ENCODE measurements around the gene CCDC83. TPM values are rescaled to one million over a fixed set of nuclear protein-coding genes. Genes with fewer than 3 reads are reported as not detected.
"Not testable (repeated sequence)": the region's sequence is repeated elsewhere in the genome, so short reads cannot be mapped to it uniquely, and the experiment has no call there.

CCDC83 gene
- total RNA-seq, 1 donor from 2014 or later = not detected

DNA sequence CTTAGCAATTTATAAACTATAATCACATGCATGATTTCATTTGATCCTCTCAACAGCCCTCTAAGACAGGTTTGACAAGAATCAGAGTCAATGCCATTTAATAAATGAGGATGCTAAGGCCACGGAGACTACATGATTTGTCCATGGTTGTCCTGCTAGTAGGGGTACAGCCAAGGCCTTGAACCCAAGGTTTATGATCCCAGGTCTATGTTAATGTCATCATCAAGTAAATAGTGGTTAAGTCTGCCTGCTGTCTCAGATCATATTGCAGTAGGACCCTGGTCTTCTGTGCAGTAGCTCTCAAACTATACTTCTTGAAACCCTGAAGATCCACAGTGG lies 26.6 kb upstream of the CCDC83 start:
- DNase-seq (ENCODE audit: missing footprints) (no peak), ATAC-seq (no peak)
- intact Hi-C loops (cut with DNase I) = loop anchor here (5.0 kb wide), 2 partner anchors 136 to 231 kb away; no protein-coding TSS in a partner anchor

GRCh38 chr11:85829172-85829571 lies 26.0 kb upstream of the CCDC83 start:
- DNase-seq (ENCODE audit: missing footprints) = no peak
- ATAC-seq = no peak
- intact Hi-C loops (cut with DNase I) = loop anchor here (5.0 kb wide), 2 partner anchors 137 to 232 kb away; no protein-coding TSS in a partner anchor

DNA sequence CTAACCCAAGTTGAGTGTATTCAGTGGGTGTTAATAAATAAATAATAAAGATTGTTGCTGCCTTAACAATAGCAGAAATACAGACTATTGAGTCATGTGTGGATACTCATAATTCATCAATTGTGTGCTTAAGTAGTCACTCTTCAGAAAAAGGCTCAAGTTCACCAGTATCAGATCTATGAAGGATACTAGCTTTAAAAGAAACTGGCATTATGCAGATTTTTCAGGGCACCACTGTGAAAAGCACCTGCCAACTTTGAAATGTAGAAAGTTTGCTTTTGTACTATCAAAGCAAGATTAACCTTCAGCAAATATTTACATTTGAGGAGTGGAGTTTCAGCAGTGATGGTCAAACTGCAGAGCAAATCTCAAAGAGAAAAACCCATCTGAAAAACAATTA lies 24.1 kb upstream of the CCDC83 start:
- no peak for DNase-seq (ENCODE audit: missing footprints)
- intact Hi-C loops (cut with DNase I) = no loop called here
- no peak for ATAC-seq

GRCh38 chr11:85835263-85835662 lies 19.9 kb upstream of the CCDC83 start:
- DNase-seq (ENCODE audit: missing footprints) (no peak), ATAC-seq (no peak)
- intact Hi-C loops (cut with DNase I) = no loop called here

DNA sequence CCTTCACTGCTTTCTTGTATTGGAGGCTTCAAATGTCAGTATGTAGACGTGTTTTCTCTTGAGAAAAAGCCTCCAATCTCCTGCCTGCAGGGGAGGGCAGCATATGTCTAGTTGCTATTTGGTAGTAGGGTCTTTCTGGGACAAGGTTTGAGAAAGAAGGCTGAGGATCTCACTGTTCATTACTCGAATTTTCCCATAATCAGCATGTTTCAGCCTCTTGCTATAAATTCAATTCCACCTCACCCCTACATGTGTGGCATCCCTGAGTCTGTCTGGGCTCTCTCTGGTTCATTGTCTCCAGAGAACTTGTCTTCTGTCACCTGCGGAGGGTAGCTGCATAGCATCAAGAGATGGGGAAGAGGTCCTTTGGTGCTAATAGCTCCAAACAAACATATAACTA lies 19.5 kb upstream of the CCDC83 start:
- intact Hi-C loops (cut with DNase I) = no loop called here
- DNase-seq (ENCODE audit: missing footprints) = no peak
- ATAC-seq = no peak

DNA sequence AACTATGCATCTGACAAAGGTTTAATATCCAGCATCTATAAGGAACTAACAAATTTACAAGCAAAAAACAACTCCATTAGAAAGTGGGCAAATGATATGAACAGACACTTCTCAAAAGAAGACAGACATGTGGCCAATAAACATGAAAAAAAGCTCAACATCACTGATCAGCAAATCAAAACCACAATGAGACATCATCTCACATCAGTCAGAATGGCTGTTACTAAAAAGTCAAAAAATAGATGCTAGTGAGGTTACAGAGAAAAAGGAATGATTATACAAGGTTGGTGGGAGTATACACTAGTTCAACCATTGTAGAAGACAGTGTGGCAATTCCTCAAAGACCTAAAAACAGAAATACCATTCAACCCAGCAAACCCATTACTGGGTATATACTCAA lies 14.3 kb upstream of the CCDC83 start:
- ATAC-seq; intact Hi-C loops (cut with DNase I): not testable (repeated sequence)

DNA sequence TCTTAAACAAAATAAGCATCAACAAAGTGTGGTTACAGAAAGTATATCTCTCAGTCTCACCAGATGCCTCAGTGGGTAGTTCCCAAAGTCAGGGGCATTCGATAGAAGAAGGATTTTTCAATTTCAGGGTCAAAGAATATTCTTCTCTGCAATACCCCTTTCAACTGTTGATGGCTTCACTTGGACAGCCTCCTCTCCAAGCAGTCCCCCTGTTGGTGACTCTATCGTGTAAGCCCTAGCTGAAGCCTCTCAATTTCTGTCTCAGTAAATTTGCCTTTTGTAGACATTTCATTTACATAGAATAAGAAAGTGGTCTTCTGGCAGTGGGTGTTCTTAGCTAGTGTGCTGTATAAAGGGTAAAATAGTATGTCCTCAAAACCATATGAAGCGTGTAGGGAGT lies 11.3 kb upstream of the CCDC83 start:
- intact Hi-C loops (cut with DNase I) = no loop called here
- DNase-seq (ENCODE audit: missing footprints) (no peak), ATAC-seq (no peak)

More for the DNA sequence above, 14.3 kb upstream of the CCDC83 start:
- not testable (repeated sequence) for DNase-seq (ENCODE audit: missing footprints)

- ATAC-seq (no peak), DNase-seq (ENCODE audit: missing footprints) (no peak)
- intact Hi-C loops (cut with DNase I) = no loop called here
Measured at GRCh38 chr11:85844439-85845123, 10.6 kb upstream of the CCDC83 start.

GRCh38 chr11:85845124-85845631 lies 10.0 kb upstream of the CCDC83 start:
- ATAC-seq (no peak), DNase-seq (ENCODE audit: missing footprints) (no peak)
- intact Hi-C loops (cut with DNase I) = no loop called here

- DNase-seq (ENCODE audit: missing footprints) (no peak), ATAC-seq (no peak)
- intact Hi-C loops (cut with DNase I) = no loop called here
Measured at GRCh38 chr11:85847436-85847835, 7.7 kb upstream of the CCDC83 start.

DNA sequence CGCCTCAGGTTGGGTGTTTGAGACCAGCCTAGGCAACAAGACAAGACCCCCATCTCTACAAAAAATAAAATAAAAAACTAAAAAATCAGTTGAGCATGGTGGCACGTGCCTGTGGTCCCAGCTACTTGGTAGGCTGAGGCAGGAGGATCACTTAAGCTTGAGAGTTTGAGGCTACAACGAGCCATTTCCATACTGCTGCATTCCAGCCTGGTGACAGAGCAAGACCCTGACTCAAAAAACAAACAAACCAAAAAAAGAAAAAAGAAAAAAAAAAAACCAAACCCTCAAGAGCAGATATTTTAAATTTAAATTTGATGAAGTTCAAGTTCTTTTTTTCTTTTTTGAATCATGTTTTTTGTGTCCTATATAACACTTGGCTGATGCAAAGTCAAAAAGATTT lies 7.2 kb upstream of the CCDC83 start:
- ATAC-seq = no peak
- DNase-seq (ENCODE audit: missing footprints) = no peak
- intact Hi-C loops (cut with DNase I) = no loop called here

DNA sequence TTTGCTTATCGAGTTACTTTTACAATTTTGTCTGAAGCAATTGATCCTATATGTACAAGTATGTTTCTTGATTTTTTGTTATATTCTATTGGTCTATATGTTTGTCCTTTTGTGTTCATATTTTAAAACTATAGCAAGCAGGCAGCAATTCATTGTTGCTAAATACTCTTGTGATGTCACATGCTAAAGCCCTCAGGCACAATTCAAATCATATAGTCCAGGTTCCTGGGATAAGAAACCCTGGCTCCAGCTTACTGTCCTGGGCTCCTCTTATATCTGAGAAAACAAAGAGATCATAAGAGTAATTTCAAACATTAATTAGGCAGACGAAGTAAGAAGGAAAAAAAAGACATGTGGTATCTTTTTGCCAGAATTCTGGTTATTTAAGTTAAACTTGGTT lies 6.6 kb upstream of the CCDC83 start:
- ATAC-seq (no peak), DNase-seq (ENCODE audit: missing footprints) (no peak)
- intact Hi-C loops (cut with DNase I) = no loop called here

DNA sequence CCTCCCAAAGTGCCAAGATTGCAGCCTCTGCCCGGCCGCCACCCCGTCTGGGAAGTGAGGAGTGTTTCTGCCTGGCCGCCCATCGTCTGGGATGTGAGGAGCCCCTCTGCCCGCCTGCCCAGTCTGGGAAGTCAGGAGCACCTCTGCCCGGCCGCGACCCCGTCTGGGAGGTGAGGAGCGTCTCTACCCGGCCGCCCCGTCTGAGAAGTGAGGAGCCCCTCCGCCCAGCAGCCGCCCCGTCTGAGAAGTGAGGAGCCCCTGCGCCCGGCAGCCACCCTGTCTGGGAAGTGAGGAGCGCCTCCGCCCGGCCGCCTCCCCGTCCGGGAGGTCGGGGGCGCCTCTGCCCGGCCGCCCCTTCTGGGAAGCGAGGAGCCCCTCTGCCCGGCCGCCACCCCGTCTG lies 2.4 kb upstream of the CCDC83 start:
- ATAC-seq; DNase-seq (ENCODE audit: missing footprints): not testable (repeated sequence)
- intact Hi-C loops (cut with DNase I) = loop anchor here (10.0 kb wide), 2 partner anchors 202 to 962 kb away; no protein-coding TSS in a partner anchor

DNA sequence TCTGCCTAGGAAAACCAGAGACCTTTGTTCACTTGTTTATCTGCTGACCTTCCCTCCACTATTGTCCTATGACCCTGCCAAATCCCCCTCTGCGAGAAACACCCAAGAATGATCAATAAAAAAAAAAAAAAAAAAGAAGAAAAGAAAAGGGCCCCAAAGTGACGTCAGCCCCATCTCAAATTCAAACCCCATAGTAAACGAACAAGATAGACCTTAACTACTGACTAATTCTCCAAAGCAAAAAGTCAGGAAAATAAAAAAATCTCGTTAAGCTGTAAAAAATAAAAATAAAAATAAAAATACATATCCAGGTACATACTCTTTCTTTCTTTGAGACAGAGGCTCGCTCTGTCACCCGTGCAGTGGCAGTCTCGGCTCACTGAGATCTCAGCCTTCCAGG lies 1.6 kb upstream of the CCDC83 start:
- intact Hi-C loops (cut with DNase I) = loop anchor here (10.0 kb wide), 2 partner anchors 201 to 961 kb away; no protein-coding TSS in a partner anchor
- not testable (repeated sequence) for DNase-seq (ENCODE audit: missing footprints); ATAC-seq

DNA sequence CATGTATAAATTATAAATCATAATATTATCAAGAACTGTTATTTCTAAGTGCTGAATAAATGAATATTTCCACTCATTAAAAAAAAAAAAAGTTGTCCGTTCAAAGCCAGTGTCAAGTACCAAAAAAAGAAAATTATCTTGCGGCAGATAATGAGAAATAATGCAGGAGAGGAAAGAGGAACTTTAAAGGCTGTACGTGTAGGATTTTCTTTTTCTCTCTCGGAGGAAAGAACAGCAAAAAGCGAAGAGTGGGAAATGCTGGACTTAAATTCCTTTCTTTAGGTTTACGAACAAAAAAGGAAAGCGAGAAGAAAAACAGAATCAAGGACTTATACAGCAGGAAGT lies 999 bp upstream of the CCDC83 start:
- intact Hi-C loops (cut with DNase I) = loop anchor here (2.0 to 10.0 kb wide), 3 partner anchors 201 to 961 kb away; no protein-coding TSS in a partner anchor
- DNase-seq (ENCODE audit: missing footprints) (no peak), ATAC-seq (no peak)

DNA sequence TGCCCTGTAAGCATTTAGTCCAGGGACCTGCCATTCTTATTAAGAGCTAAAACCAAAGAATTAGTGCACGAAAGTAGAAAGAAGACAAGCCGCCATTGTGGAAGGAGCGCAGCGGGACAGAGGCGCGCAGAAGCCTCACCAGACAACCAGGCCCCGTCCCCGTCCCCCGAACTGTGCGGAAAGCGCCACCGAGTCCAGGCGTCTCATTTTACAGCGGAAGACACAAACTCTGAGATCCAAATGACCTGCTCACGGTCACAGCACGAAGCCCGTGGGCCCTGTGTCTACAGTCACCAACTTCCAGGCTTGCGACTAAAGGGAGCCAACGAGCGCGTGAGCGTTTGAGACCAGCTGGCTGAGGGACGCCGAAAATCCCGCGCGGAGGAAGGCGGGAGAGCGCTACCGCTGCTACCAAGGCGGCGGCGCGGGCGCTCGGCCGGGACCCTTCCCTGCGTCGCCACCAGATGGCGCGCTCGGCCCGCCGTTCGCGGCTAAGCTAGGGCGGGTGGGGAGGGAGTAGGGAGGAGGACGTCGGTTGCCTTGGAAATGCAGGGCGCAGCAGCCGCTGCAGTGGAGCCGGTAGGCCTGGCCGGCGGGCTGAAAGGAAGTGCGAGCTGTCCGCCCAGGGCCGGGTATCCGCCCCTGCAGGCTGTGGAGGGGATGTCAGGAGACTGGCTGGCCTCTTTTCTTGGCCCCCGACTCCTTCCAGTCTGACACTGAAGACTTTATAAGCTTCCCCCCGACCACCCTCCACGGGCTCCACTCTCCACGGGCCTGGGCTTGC lies 434 bp upstream of the CCDC83 start:
- ATAC-seq = peak; percentile 98
- DNase-seq (ENCODE audit: missing footprints) = peak; percentile 97
- intact Hi-C loops (cut with DNase I) = loop anchor here (2.0 to 10.0 kb wide), 4 partner anchors 200 to 960 kb away; no protein-coding TSS in a partner anchor

DNA sequence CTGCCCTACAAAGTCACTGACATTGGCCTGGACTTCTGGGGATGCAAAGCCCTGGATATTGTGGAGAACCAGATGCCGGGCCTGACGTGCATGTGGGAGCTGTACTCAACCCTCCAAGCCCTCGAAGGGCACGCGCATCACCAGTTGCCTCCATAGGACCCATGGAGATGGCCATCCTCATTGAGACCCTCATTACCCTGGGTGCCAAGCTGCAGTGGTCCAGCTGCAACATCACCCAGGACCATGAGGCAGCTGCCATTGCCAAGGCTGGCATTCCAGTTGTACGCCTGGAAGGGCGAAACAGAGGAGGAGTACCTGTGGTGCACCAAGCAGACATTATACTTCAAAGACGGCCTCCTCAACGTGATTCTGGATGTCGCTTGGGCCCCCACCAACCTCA lies 1.9 kb downstream of the CCDC83 start:
- no peak for ATAC-seq
- no peak for DNase-seq (ENCODE audit: missing footprints)
- intact Hi-C loops (cut with DNase I) = loop anchor here (5.0 to 10.0 kb wide), 3 partner anchors 198 to 958 kb away; no protein-coding TSS in a partner anchor

GRCh38 chr11:85859541-85859940 lies 4.4 kb downstream of the CCDC83 start:
- intact Hi-C loops (cut with DNase I) = loop anchor here (5.0 to 10.0 kb wide), 3 partner anchors 195 to 955 kb away; no protein-coding TSS in a partner anchor
- not testable (repeated sequence) for DNase-seq (ENCODE audit: missing footprints); ATAC-seq

DNA sequence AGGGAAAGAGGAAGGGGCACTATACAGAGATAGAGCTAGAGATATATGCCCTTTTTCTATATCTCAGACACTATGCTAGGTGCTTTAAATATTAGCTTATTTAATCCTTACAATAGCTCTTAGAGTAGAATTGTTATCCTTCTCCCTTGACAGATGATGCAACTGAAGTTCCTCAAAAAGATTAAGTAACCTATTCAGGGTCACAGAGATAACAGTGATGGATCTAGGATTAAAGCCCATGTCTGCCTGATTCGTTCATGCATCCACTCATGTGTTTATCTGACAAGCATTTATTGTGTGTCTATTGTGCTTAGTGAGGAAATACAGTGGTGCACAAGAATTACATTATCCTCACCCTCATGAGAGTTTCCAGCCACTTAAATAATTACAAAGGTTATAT lies 8.7 kb downstream of the CCDC83 start:
- no peak for DNase-seq (ENCODE audit: missing footprints)
- intact Hi-C loops (cut with DNase I) = no loop called here
- ATAC-seq = no peak

Data from Right ventricle myocardium inferior (tissue), 1 donor.